NB4 (cell line): ENCODE measurements around the gene KAT7.

Experiments used
- CTCF ChIP-seq: IDR thresholded peaks from one replicate; pipeline ENCODE4 v1.5.1; 2012; ENCODE audit warnings: low read depth, low read length
- POLR2A ChIP-seq: IDR thresholded peaks from 2 replicates; pipeline ENCODE4 v1.6.1; 2011; ENCODE audit warnings: mild to moderate bottlenecking; ENCODE audit not compliant: insufficient read length; ENCODE audit errors: extremely low read depth

DNA sequence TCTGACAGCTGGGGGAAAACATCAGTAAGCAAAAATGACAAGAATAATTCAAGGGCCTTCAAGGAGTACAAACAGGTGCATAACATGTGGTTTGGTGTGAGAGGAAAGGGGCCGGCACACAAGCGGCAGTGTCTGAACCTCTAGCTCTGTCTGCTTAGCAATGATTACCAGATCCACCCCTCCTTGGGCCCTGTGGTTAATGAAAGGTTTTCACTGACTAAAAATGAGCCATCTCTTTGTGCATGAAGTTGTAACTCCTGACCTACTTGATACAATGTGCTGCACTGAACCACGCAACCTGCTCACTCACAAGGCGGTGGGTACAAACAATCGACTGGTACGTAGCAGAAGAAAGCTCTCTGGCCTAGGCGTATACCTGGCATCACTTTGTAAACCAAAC lies 39.7 kb upstream of the KAT7 start:
- no peak for TF ChIP-seq CTCF
- no peak for TF ChIP-seq POLR2A
